ENCODE measurements around the gene ZBTB7C. TPM values are rescaled to one million over a fixed set of nuclear protein-coding genes. Genes with fewer than 3 reads are reported as not detected.

Gene ZBTB7C
- total RNA-seq, 1 donor from 2014 or later = 15.0 TPM

DNA sequence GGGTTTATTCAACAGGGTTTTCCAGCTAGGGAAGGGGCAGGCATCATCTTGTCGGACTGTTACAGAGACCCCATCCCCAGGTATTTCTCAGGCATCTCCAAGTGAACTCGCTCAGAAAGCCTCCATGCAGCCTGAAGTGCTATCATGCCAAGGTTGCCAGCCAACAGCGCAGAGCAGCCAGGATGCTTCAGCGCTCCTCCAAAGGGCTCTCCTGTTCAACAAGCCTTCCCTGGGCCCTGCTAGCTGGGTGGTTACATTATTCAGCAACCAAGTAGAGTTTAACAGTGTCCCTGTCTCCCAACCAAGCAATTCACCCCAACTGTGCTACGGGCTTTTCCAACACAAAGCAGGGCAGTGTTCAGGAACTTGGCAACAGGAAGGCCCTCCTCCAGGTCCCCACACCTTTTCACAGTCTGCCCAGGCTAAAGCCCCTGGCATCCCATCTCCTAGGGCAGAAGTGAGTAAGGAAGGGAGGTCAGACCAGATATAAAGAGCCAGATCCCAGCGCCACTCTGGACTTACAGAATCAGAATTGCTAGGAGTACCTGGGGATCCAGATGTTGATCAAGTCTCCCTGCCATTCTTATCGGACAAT, 52.9 kb downstream of the ZBTB7C start:
- H3K27ac ChIP-seq = no peak overlapping the region
- no peak overlapping the region for H3K4me3 ChIP-seq
- no peaks in the 10 kb centered on the region for H3K36me3 ChIP-seq
- intact Hi-C loops (cut with DNase I) = no loop called here
- no peaks in the 10 kb centered on the region for H3K4me1 ChIP-seq
- TF ChIP-seq, protein P1, sequence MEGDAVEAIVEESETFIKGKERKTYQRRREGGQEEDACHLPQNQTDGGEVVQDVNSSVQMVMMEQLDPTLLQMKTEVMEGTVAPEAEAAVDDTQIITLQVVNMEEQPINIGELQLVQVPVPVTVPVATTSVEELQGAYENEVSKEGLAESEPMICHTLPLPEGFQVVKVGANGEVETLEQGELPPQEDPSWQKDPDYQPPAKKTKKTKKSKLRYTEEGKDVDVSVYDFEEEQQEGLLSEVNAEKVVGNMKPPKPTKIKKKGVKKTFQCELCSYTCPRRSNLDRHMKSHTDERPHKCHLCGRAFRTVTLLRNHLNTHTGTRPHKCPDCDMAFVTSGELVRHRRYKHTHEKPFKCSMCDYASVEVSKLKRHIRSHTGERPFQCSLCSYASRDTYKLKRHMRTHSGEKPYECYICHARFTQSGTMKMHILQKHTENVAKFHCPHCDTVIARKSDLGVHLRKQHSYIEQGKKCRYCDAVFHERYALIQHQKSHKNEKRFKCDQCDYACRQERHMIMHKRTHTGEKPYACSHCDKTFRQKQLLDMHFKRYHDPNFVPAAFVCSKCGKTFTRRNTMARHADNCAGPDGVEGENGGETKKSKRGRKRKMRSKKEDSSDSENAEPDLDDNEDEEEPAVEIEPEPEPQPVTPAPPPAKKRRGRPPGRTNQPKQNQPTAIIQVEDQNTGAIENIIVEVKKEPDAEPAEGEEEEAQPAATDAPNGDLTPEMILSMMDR (IDR thresholded peaks at IDR 0.05) = no peak
- DNase-seq (no peak), ATAC-seq (no peak)
- H3K27me3 ChIP-seq (ENCODE audit: low read depth) = no peaks in the 10 kb centered on the region
- H3K9me3 ChIP-seq = no peaks in the 10 kb centered on the region

DNA sequence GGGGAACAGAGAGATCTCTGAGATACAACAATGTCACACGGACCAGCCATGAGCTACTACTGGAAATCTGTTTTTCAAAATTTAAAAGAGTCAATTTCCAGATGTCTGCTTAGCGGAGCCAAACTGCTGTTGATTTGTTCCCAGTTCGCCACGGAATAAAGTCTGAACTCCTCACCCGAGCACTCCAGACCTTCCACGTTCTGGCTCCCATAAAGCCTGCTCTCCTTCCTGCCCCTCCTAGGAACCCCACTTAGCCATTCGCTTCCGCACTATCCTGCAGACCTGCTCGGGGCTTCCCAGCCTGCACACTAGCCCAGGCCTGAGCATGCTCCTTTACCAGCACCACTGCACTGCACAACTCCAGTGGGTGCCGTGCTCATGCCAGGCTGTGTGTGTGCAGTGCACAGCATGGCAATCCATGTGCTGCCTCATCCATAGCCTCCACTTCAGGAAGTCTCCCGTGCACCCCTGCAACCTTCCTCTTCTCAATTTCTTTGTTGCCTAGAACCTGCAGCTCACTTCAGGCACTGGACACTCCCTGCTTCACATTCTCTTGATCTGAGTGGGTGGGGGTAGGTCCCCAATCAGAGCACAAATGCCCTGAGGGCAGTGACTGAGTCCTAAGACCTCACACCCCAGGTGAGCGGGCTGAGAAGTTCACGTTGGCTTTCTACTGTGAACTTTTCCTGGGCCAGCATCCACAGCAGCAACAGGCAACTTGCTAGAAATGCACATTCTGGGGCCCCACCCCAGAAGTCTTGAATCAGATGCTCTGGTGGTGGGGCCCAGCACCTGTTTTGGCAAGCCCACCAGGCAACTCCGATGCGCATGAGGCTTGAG, 53.7 kb downstream of the ZBTB7C start:
- TF ChIP-seq, protein P1 (IDR thresholded peaks at IDR 0.05) = no peak

DNA sequence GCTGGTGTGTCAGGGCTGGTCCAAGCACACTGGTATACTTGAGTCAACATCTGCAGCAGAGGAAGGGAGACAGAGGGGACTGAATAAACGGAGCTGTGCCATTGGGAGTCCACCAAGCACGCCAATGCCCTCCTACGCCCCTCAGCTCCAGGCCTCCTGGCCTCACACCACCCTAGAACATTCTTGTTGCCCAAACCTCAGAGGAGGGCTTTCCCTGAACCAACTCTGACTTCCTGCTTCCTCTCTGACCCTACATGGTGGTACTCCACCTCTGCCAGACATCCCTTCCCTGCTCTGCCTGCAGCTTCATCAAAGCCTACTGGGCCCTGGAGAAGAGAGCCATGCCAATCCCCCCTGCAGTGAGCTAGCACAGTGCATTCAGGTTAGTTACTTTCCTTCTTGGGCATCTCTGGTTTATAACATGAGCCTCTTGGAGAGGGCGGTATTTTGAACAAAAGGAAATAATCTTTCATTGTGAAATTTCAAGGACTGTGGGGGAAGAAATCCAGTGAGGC, 54.4 kb downstream of the ZBTB7C start:
- TF ChIP-seq, protein P1 (IDR thresholded peaks at IDR 0.05) = no peak
- ATAC-seq = no peak
- intact Hi-C loops (cut with DNase I) = no loop called here

More for the DNA sequence above, 53.7 kb downstream of the ZBTB7C start:
- intact Hi-C loops (cut with DNase I) = no loop called here
- ATAC-seq (no peak), DNase-seq (no peak)
- Histone ChIP-seq H3K4me1 (no peaks in the 10 kb centered on the region), H3K36me3 (no peaks in the 10 kb centered on the region), H3K9me3 (no peaks in the 10 kb centered on the region), H3K27ac (no peak overlapping the region), H3K27me3 (ENCODE audit: low read depth) (no peaks in the 10 kb centered on the region), H3K4me3 (no peak overlapping the region)

DNA sequence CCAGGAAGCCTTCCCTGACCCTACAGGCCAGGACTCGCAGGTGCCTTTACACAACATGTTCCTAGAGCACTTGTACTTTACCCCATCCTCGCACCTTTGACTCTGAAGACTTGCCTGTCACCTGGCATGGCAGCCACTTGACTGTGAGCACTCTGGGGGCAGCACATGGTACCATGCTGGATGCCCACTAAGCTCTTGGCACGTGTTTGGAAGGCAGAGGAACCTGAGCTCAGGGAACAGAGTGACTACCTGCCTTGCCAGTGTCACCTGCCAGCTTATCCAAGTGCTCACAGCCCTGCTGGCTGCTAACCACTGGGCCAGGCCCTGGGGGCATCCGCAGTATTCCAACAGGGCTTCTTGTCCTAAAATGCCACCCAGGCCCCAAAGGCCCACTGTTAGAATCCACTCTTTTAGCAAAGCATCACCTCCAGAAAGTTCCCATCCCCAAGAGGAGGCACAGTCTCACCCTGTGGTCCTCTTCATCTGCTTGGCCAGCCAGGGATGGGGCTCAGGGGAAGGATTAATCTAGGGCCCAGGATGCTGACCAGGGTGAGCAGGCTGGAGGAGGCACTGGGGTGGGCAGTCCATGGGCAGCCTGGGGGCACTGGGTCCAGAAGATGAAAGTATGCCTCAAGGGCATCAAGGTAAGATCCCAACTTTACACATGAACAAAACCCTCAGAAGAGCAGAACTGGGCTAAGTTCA, 57.0 kb downstream of the ZBTB7C start:
- intact Hi-C loops (cut with DNase I) = no loop called here
- TF ChIP-seq, protein P1 (IDR thresholded peaks at IDR 0.05) = no peak
- DNase-seq = no peak

More for the DNA sequence above, 54.4 kb downstream of the ZBTB7C start:
- H3K4me1 ChIP-seq = no peaks in the 10 kb centered on the region
- H3K27ac ChIP-seq = no peak overlapping the region
- no peaks in the 10 kb centered on the region for H3K27me3 ChIP-seq (ENCODE audit: low read depth)
- H3K4me3 ChIP-seq = no peak overlapping the region
- no peak for DNase-seq
- H3K9me3 ChIP-seq = no peaks in the 10 kb centered on the region
- H3K36me3 ChIP-seq = no peaks in the 10 kb centered on the region

GRCh38 chr18:48351216-48352050, 57.8 kb downstream of the ZBTB7C start:
- H3K27me3 ChIP-seq (ENCODE audit: low read depth) = no peaks in the 10 kb centered on the region
- TF ChIP-seq, protein P1 (IDR thresholded peaks at IDR 0.05) = no peak
- H3K36me3 ChIP-seq = no peaks in the 10 kb centered on the region
- no peaks in the 10 kb centered on the region for H3K4me1 ChIP-seq
- H3K4me3 ChIP-seq = no peak overlapping the region
- intact Hi-C loops (cut with DNase I) = no loop called here
- H3K9me3 ChIP-seq = no peaks in the 10 kb centered on the region
- ATAC-seq (no peak), DNase-seq (no peak)
- no peak overlapping the region for H3K27ac ChIP-seq

More for the DNA sequence above, 57.0 kb downstream of the ZBTB7C start:
- H3K27me3 ChIP-seq (ENCODE audit: low read depth) = no peaks in the 10 kb centered on the region
- no peaks in the 10 kb centered on the region for H3K36me3 ChIP-seq
- no peak overlapping the region for H3K4me3 ChIP-seq
- no peak for ATAC-seq
- no peaks in the 10 kb centered on the region for H3K9me3 ChIP-seq
- H3K27ac ChIP-seq = no peak overlapping the region
- no peaks in the 10 kb centered on the region for H3K4me1 ChIP-seq

All from lower lobe of right lung (tissue), 2 donors.